ENCODE data around the gene TMEM150C. TPM values are rescaled to one million over a fixed set of nuclear protein-coding genes. Genes with fewer than 3 reads are reported as not detected.

The TMEM150C gene
- total and polyA plus RNA-seq, 2 of the 4 experiments (the other 2 are of a cell fraction) = 0.10 to 0.36 TPM

- H2AFZ ChIP-seq (replicated peaks; ENCODE audit: low read length, poor library complexity) = no peak overlapping the region
- ATAC-seq (ENCODE audit: low read depth) (no peak), DNase-seq (no peak)
- H3K23ac ChIP-seq (ENCODE audit: low read depth, low read length) = no peak overlapping the region
- H2BK5ac ChIP-seq (ENCODE audit: low read depth, low read length, poor library complexity, severe bottlenecking) = no peak overlapping the region
- intact Hi-C loops (cut with micrococcal nuclease) (no loop called here), dilution Hi-C loops (cut with HindIII; ENCODE audit: low sequenced_read_pairs, unreplicated experiment) (no loop called here), in situ Hi-C loops (cut with MboI; ENCODE audit: low sequenced_read_pairs) (no loop called here)
- H2BK120ac ChIP-seq (ENCODE audit: low read depth, low read length) = no peak overlapping the region
- H2BK15ac ChIP-seq (ENCODE audit: low read depth, low read length) = no peak overlapping the region
- H3K56ac ChIP-seq (ENCODE audit: extremely low read depth, insufficient read depth, low read length) = no peak overlapping the region
- 0 out of 2 replicates have a peak, but pooled peaks cover 2% of the 10 kb centered on the region for H3K9me1 ChIP-seq (ENCODE audit: insufficient read depth, low read length)
- H3K4ac ChIP-seq (ENCODE audit: low read depth, low read length) = no peak overlapping the region
- H3K14ac ChIP-seq (replicated peaks; ENCODE audit: low read depth, low read length) = no peak overlapping the region
- H4K20me1 ChIP-seq (ENCODE audit: insufficient read depth, low read length) = no peaks in the 10 kb centered on the region
- H3K9ac ChIP-seq (ENCODE audit: low read depth, low read length) = no peak overlapping the region
- no peak for TF ChIP-seq SMC3 (IDR thresholded peaks at IDR 0.05; ENCODE audit: low read depth, low read length)
- ChIA-PET POLR2A (ENCODE audit: unreplicated experiment) (no interaction called here), CTCF (no interaction called here)
- H4K5ac ChIP-seq (ENCODE audit: low read depth, low read length) = no peak overlapping the region
- H3K4me1 ChIP-seq (ENCODE audit: control insufficient read depth, insufficient read depth, low read length) = no peaks in the 10 kb centered on the region; the same call in 1 of the 2 replicates
- H3K9me3 ChIP-seq (ENCODE audit: control insufficient read depth, insufficient read depth, low read length) = no peaks in the 10 kb centered on the region
- no peaks in the 10 kb centered on the region for H3K36me3 ChIP-seq (ENCODE audit: control insufficient read depth, insufficient read depth, low read length)
- peaks cover 9% of the 10 kb centered on the region for H3K27me3 ChIP-seq (ENCODE audit: control insufficient read depth, insufficient read depth, low read length)
- H2AK5ac ChIP-seq (ENCODE audit: low read depth, low read length) = no peak overlapping the region
- no peak overlapping the region for H3K4me2 ChIP-seq (ENCODE audit: low read depth, low read length)
- H4K91ac ChIP-seq (ENCODE audit: insufficient read depth, low read depth, low read length) = no peak overlapping the region
- H3K18ac ChIP-seq (ENCODE audit: low read depth, low read length) = no peak overlapping the region
- H3K79me1 ChIP-seq (ENCODE audit: low read depth in 1 of 2, low read length in 2 of 2) = no peaks in the 10 kb centered on the region; a peak in 1 of 4 replicates
- H2AK9ac ChIP-seq (replicated peaks; ENCODE audit: low read depth, low read length, poor library complexity) = no peak overlapping the region
- no peak overlapping the region for H2BK20ac ChIP-seq (ENCODE audit: low read depth, low read length)
- H3K27ac ChIP-seq (ENCODE audit: insufficient read depth, low read length) = no peak overlapping the region
- no TSS peak for BruUV-seq (replicated peaks)
- WGBS, 2 experiments (ENCODE audit: extremely low coverage in 2 of 2, insufficient read length in 1 of 2) = 86% methylated on average over 2 of the region's 4 CpGs; no CpG with 5 or more reads in 1 of the 2 experiments
- H3K4me3 ChIP-seq (ENCODE audit: insufficient read depth, low read depth, low read length) = no peak overlapping the region
- no peak overlapping the region for H4K8ac ChIP-seq (ENCODE audit: low read depth in 2 of 2, low read length in 2 of 2)
Measured at GRCh38 chr4:82522472-82522871, 39.3 kb downstream of the TMEM150C start.
